NCI-H146 treated with DMSO at 0.1 percent for 48 hours (cell line): ENCODE results near the gene XRCC3.

Experiments
- DNase-seq: peaks from one replicate; lab custom pipeline; 2025; ENCODE audit not compliant: unreplicated experiment; lab: John Stamatoyannopoulos, UW

Gene XRCC3

DNA sequence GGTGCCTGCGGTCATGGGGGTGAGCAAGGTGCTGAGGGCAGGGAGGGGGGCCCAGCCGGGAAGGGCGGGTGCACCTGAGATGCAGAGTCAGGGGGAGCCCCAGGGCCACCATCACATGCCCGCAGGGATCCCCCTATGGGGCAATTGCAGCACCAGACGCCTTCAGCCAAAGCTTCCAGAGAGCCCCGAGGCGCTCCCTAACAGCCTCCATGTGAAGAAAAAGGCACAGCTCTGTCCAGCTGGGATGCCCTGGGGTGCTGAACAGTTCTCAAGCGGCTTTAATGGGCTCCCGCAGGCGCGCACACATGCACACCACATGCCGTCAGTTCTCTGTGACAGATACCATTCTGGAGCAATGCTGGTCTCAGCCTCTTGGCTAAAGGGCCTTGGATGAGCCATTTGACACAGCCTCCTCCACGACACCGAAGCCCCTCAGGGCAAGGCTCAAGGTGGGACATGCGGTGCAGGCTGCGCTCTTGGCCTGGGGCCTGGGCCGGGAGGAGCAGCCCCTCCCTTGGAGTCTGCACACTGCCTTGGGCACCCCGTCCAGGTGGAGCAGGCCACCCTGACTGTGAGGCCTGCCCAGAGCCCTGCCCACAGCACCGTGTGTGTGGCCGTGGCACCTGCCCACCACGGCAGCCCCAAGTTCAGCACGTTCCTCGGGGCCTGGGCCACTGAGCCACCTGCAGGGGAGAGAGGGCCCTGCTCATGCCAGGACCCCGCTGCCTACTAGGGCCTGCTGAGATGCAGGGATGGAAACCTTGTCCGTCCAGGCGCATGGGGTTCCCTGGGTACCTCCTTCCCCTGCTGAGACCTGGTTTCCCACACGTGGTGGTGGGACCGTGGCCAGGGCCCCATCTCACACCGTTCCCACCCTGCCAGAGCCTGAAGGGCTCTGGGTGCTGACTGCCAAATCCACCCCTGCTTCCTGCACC is 7.7 kb downstream of the XRCC3 start:
- peak; percentile 59 for DNase-seq

GRCh38 chr14:103706551-103707328 is 8.5 kb downstream of the XRCC3 start:
- no peak for DNase-seq

DNA sequence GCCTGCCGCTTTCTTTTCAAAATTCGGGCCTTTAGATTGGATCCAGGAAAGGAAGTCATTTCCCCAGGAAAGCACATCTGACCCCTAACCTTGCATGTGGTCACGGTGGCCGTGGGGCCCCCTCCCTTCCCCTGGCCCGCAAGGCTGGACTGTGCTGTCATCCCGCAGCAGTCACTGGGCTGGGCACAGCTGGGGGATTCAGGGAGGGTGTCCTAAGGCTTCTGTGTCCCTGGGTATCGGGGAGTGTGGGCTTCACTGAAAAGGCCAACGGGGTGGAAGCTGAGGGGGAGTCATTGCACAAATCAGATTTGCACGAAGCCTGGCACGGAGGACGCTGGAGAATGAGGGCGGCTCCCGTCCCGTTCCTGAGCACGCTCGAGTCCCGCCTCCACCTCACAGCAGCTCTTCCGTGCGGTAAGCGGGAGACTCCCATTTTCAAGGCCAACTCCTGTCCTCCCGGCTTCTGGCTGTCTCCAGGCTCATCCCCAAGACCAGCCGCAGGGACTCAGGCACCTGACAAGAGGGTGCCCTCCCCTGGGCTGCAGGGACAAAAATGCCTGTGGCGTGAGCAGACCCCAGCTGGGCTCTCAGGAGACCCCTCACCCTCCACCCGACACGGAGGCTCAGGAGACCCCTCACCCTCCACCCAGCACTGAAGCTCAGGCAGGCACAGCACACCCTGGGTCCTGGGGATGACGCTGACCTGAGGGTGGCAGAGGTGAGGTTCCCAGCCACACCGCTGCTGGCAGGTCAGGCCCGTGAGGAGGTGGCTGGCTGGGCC is 9.6 kb downstream of the XRCC3 start:
- no peak for DNase-seq

DNA sequence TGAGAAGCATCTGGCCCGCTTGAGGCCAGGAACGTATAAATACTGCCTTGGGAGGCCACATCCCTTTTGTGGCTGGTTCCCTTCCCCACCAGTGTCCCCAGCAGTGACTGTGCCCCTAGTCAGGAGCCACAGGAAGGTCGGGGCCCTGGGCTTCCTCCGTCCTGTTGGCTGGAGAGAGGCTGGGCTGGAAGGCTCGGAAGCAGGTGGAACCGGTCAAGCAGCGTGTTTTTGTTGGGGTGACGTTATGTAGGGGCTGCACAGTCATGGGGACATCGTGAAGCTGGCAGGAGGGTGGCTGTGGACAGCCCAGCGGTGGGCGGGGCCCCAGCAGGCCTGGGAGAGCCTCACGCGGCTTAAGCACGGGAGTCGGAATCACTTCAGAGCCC is 10.1 kb downstream of the XRCC3 start:
- no peak for DNase-seq

- no peak for DNase-seq
These were observed 10.5 kb downstream of the XRCC3 start for GRCh38 chr14:103704708-103705107.

GRCh38 chr14:103703433-103704385 is 11.5 kb downstream of the XRCC3 start:
- no peak for DNase-seq

DNA sequence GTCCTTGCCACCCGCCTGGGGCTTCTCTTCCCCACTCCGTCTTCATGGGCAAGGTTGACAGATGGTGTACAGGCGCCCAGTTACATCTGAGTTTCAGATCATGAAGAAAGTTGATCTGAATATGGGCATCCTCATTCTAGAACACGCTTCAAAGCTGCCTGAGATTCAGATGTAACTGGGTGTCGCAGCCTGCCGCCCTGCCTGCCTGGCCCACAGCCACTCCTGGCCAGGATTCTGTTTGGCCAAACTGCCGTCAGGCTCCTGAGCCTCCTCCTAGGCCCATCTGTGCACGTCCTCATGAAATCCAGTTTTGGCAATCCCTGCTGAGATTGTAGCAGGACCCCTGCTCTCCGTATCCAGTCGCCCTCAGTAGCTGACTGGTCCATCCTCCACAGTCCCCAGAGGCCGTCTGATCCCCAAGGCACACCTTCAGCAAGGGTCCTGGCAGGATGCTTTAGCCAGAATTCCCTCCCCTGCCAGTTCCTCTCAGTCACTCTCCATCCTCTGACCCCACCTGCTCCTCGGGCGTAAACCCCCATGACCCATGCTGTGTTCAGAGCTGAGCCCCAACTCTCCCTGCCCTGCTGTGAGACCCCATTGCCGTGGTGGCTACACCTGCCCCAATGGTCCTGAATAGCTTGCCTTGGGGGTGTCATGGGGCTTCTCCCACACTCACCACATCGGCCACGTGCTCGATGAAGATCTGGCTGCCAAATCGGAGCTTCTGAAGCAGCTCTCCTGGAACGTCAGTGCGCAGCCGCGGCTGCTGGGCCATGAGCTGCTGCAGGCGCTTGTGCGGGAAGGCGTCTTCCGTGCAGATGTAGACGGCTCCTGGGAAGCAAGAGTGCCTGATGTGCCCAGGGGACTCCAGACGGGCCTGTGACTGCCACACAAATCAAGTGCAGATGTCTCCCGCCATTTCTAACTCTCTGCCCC is 12.5 kb downstream of the XRCC3 start:
- no peak for DNase-seq

DNA sequence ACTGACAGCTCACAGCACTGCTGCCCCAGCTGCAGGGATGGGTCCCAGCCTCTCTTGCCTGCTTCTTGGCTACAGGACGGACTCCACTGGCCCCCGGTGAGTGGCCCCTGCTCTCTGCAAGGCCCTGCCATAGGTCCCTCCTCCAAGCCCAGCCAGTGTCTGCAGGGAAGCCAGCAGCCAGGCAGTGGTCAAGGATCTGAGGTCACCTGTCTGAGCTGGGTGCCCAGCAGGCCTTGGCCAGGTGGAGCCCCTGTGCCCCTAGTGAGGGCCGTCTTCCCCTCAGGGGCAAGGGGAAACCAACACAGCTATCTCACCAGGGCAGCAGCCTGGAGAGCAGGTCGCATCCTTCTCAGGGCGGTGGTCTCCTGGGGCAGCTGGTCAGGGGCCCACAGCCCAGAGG is 13.2 kb downstream of the XRCC3 start:
- DNase-seq, result no peak

GRCh38 chr14:103700753-103701490 is 14.3 kb downstream of the XRCC3 start:
- no peak for DNase-seq

DNA sequence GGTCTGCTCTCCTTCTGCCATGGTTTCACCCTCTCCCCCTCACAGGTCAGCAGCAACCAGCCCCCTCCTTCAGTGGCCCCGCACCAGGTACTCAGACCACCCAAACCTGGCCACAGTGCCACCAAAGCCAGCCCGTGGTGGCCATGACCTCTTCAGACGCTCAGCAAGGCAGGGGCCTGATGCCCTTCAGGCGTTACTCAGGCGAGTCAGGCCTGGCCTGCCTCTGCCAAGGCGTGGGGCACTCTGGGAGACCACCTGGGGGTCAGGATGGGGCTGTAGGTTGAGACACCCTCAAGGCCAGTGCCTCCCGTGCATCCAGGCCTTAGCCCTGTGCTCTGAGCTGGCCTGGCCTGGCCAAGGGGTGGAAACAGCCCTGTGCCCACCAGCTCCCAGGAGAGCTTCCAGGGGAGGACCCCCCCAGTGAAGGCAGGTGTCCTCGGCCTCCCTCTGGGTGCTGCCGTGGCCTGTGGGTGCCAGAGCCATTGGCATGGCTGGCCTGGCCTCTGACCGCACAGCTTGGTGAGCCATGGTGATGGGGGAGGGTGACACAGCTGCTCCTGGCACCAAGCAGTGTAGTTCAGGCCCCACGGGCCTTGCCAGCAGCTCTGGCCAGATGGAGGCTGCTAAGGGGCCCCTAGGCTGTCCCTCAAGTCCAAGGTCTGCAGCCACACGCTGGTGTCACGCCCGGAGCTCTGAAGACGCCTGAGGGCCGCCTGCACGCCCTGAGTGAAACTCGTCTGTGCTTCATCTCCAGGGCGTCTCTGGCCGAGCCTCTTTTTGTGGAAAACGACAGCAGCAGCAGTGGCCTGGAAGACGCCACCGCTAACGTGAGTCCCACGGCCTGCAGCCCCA is 15.1 kb downstream of the XRCC3 start:
- DNase-seq, result no peak

DNA sequence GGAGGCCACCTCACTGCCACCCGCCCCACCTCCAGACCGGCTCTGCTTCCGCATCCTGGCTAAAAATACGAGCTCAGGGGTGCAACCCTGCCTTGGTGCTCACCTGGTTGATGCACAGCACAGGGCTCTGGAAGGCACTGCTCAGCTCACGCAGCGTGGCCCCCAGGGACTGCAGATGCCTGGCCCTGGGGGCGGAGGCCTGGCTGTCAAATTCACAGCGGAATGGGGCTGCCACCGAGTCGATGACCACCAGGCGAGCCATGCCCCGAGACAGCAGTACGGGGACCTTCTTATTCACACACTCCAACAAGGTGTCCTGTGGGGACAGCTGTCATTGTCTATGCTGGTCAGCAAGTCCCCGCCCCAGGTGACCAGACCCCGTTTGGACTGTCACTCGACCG is 16.0 kb downstream of the XRCC3 start:
- no peak for DNase-seq

DNA sequence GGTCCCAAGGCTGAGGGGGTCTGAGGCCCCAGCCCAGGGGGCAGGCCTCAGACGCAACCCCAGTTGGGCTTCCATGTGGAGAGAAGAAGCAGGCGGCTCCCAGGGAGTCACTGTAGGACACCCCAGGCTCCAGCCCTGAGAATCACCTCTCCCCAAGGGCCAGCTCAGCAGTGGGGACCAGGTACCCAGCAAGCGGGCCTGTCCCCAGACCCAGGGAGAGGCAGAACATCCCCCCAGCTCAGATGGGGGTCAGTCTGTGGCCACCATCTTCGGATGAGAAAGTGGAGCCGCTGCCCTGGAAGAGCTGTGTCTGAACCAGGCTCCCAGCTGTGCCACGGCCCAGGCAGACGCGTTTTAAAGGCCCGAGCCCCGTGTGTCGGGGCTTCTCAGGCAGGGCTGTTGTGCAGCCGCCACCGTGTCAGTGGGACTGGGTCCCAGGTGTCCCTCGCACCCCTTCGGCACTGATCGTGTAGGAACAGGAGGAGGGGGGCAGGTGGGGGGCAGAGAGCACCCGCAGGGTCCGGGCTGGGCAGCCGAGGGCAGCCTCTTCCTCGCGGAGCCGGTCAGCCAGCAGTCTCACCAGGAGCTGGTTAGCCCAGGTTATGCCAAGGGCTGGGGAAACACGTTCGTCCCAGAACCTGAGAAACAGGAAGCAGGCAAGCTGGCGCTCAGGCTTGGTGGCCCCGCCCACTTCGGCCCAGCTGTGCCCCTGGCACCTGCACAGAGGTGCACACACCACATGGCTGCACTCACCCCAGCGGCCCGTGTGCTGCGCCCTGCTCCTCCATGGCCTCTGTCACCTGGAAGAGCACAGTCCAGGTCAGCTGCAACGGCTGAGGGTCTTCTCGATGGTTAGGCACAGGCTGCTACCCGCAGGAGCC is 16.6 kb downstream of the XRCC3 start:
- DNase-seq, result no peak

DNA sequence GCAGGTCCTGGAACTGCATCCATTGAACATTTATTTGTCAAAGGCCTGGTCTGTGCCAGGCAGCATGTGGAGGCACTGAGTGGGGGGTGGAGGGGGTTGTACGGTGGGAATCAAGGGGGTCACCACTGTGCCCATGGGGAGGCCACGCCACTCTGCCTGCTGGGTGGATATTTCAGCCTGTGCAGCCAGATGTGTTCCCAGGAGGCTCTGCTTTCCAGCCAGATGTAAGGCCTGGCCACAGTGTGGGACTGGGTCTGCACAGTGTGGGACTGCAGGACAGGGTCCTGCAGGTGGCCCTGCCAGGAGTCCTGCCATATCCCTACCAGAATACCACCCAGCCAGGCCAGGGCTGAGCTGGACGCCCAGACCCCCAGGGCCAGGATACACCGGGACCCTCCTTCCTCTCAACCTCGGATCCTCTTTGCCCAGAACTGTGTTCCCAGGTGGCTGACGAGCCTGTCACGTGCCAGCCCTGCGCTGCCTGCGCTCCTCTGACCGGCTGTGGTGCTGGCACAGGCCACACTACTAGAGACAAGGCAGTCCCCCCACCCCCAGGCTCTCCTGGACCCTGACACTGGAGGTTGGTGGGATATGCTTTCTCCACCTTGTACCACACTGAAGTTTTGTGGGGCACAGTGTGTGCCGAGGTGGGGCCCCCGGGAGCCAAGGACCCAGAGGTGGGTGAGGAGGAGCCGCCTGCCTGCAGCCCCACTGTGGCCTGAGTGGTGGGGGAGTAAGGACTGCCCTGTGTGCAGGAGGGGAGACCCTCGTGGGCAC is 17.5 kb downstream of the XRCC3 start:
- DNase-seq, result no peak

DNA sequence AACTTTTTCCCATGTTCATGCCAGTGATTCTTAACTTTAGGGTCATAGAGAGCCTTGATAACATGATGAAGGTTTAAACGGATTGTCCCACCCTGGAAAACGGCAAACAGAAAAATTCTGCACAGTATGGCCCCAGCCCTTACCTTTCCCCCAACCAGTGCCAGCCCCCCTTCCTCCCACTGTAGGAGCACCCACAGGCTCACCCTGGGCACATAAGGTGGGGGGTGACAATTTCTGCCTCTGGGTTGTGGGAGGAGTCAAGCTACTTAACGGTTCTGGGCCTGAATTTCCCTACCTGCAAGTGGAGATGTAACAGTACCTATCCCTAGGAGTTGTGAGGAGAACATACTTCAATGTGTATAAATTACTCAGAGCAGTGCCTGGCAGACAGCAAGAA is 18.0 kb downstream of the XRCC3 start:
- DNase-seq, result no peak

DNA sequence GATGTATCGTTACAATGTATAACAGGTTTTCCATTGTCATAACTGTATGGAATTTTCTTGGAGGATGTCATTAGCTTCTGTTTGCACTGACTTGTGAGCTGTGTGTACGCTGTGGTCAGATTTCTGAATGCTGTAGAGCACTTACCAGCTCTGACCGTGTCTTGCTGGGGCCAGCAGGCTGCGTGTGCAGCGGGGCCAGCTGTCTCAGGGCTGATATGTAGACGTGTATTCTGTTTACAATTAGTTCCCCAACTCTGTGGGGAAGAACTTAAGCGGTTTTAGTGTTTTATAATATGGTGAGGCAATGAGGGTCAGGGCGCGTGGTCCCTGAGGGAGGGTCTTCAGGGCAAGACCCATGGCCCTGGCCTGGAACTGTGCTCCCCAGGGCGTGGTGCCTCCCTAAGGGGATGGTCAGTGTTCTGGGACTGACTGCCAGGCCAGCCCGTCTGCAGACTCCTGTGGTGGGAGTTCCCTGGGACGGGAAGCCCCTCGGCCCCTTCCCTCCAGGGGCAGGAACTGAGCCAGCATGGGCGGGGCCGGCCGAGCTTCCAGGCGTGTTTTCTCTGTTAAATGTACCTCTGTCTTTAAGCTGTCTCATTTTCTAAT is 18.7 kb downstream of the XRCC3 start:
- no peak for DNase-seq

DNA sequence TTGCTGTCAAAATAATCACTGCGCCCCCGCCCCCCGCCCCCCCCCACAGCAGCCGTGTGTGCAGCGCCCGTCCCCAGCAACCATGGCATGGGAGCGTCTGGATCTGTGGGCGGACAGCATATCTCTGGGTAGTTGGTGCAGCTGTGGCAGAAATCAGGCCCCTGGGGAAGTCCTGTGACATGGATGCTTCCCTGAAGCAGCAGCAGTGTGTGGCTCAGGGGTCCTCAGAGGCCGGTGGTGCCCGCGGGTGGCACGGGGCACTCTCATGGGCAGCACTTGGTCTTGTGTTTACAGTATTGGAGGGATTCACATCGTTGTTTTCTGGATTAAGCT is 19.2 kb downstream of the XRCC3 start:
- no peak for DNase-seq
